ENCODE results near the gene TMEM266.
"Not testable (repeated sequence)": the region's sequence is repeated elsewhere in the genome, so short reads cannot be mapped to it uniquely, and the experiment has no call there.

Gene TMEM266, protein sequence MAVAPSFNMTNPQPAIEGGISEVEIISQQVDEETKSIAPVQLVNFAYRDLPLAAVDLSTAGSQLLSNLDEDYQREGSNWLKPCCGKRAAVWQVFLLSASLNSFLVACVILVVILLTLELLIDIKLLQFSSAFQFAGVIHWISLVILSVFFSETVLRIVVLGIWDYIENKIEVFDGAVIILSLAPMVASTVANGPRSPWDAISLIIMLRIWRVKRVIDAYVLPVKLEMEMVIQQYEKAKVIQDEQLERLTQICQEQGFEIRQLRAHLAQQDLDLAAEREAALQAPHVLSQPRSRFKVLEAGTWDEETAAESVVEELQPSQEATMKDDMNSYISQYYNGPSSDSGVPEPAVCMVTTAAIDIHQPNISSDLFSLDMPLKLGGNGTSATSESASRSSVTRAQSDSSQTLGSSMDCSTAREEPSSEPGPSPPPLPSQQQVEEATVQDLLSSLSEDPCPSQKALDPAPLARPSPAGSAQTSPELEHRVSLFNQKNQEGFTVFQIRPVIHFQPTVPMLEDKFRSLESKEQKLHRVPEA

GRCh38 chr15:76059320-76060117 is at the start of gene TMEM266:
TSS of gene TMEM266 (plus strand) at chr15:76059985. CDS start at chr15:76134264, 74,279 bp downstream.
- peak in 1 of 2 experiments; percentile 1 for DNase-seq (ENCODE audit: low read depth in 2 of 2)

GRCh38 chr15:76010613-76011012 is 49.2 kb upstream of the TMEM266 start:
- DNase-seq (ENCODE audit: low read depth in 2 of 2), result no peak

- DNase-seq (ENCODE audit: low read depth in 2 of 2), result no peak
Measured at GRCh38 chr15:76011627-76012551, 47.9 kb upstream of the TMEM266 start, which contains the start of gene NRG4. TSS of gene NRG4 (minus strand) at chr15:76012424. CDS start at chr15:76011230, 1,194 bp downstream.

GRCh38 chr15:76013470-76013869 is 46.3 kb upstream of the TMEM266 start:
- DNase-seq (ENCODE audit: low read depth in 2 of 2), result not testable (repeated sequence)

DNA sequence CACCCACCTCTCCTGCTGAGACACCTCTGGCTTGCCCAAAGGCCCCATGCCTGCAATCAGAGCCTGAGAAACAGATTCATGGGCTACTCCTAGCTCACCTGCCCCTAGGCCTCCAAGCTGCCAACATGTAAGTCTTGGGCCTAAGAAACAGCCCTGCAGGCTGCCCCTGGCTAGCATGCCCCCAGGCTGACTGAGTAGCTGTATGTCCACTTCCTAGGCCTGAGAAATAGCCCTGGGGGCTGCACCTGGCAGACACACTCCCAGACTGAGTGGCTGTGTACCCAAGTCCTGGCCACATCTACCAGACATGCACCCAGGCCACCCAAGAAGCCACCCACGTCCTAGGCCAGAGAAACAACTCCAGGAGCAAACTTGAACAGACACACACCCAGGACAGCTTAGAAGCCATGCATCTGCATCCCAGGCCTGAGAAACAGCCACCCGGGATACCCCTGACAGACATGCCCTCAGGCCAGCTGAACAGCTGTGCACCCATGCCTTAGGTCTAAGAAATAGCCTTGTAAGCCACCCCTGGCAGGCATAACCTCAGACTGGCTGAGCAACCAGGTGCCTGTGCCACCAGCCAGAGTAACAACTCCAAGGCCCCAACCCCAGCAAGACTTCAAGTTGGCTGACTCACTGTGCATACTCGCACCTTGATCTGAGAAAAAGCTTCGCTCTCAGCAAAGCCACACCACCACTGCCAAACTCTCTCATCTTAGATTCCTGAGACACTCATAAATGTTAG is 35.6 kb upstream of the TMEM266 start:
- no peak for DNase-seq (ENCODE audit: low read depth in 2 of 2)

DNA sequence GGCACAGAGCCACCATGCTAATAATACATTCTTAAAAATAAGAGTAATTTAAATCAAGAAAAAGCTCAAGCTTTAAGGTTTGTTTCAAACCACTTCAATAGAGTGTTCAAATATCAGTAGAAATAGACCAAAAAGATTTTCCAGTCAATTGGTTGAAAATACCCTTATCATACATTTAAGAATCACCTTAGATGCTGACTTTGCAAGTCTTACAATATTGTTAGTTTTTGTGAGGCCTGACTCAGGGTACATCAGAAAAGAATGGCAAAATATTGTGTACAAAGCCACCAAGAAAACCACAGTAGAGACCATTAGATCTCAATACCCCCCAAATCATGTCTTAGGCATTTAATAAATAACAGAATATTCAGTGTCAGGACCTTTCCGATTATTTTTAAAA is 27.7 kb upstream of the TMEM266 start:
- DNase-seq (ENCODE audit: low read depth in 2 of 2), result no peak

- no peak for DNase-seq (ENCODE audit: low read depth in 2 of 2)
Measured at GRCh38 chr15:76033438-76033837, 26.3 kb upstream of the TMEM266 start.

DNA sequence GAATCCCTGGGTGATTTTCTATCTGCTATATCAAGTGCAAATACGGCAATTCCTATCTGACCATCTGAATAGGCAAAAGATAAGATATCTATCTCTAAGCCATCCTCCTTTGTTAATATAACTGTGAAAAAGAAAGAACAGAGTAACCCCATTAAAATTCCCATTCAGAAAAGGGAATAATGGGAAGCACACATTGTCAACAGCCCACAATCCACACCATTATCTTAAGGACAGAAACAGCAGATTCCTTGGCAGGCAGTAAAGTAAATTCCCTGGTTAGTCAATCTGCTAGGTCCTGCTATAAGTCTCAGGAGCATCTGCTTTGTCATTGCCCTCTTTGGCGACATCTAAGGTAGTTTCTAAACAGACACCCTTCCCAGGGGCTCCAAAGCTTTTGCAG is 25.7 kb upstream of the TMEM266 start:
- no peak for DNase-seq (ENCODE audit: low read depth in 2 of 2)

- DNase-seq (ENCODE audit: low read depth in 2 of 2), result no peak
Measured at GRCh38 chr15:76035593-76035992, 24.2 kb upstream of the TMEM266 start.

- DNase-seq (ENCODE audit: low read depth in 2 of 2), result no peak
Measured at GRCh38 chr15:76038512-76038911, 21.3 kb upstream of the TMEM266 start.

GRCh38 chr15:76054201-76054600 is 5.6 kb upstream of the TMEM266 start:
- DNase-seq (ENCODE audit: low read depth in 2 of 2), result not testable (repeated sequence)

- no peak for DNase-seq (ENCODE audit: low read depth in 2 of 2)
Measured at GRCh38 chr15:76056931-76057330, 2.9 kb upstream of the TMEM266 start.

GRCh38 chr15:76057332-76058000 is 2.3 kb upstream of the TMEM266 start:
- DNase-seq (ENCODE audit: low read depth in 2 of 2), result peak; percentile 7 to 12

GRCh38 chr15:76058714-76059319 is 968 bp upstream of the TMEM266 start:
- no peak for DNase-seq (ENCODE audit: low read depth in 2 of 2)

DNA sequence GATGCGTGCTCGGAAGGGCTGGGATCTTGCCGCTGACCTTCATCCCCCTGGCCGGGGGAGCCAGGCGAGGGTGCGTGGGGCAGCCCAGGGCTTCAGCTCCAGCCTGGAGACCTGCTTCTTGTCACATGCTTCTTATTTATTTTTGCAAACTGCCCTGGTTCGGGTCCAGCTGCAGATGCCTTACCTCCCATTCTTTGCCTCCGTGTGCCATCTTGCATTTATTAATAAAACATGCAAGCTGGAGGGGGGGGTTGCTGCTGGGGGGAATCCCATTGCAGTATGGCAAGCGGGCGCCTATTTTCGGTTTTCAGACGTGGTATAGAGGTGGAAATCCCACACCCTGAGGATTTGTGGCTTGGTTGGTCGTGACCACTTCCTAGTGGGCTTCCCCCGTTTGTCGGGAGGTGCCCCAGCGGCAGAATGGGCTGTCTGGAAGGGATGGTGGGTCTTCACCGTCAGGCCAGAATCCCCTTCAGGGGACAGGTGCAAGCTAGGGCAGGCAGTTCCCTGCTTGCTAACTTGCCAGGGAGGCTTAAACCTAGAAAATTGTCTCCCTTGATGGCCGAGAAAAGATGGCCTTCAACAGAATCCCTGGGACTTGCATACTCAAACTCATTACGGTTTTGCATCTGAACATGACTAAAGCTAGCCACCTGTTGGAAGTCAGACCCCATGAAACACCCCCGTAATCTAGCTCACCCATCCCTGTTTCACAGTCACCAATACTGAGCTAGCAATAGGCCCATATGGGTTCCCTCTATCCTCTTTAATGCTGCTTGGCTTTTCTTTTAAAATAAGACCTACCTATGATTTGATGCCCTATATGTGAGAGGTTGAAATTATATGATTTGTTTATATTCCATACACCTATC is 569 bp downstream of the TMEM266 start:
- DNase-seq (ENCODE audit: low read depth in 2 of 2), result no peak

- no peak for DNase-seq (ENCODE audit: low read depth in 2 of 2)
Measured at GRCh38 chr15:76061700-76062099, 1.9 kb downstream of the TMEM266 start.

DNA sequence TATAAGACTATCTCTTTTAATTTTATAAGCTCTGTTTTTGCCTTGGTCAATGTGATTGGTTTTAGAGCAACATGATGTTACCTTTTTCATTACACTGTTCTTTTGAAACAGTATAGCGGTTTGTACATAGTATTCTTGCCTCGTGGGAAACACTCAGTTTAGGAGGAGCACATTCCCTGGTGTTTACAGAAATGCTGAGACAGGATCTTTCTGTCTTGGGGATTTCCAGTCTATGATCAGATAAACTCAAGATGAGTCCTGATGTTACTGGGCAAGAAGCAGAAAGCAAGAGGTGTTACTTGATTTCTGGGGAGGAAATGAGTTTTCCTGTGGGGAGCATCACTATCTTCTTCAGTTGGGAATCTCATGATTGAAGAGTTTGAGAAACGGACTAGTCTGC is 2.5 kb downstream of the TMEM266 start:
- DNase-seq (ENCODE audit: low read depth in 2 of 2), result no peak

DNA sequence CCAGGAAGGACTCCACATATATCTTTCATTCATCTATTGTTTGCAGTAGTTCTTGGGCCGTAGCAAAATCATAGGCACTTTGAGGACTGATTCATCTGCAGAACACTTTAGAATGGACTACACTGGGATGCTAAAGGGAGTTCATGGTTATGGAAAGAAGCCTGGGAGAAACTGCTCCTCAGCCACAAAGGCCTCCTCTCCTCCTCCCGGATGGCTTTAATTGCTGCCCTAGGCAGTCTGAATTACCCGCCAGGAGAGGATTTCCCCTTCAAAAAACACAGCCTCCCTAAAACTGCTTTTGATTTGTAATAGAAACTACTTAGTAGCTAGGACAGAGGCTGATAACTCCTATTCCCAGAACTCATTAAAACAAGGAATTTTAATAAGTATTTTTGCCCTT is 4.6 kb downstream of the TMEM266 start:
- no peak for DNase-seq (ENCODE audit: low read depth in 2 of 2)

- DNase-seq (ENCODE audit: low read depth in 2 of 2), result no peak
Measured at GRCh38 chr15:76065245-76065644, 5.5 kb downstream of the TMEM266 start.

Data from fibroblast of skin of left quadriceps (primary cell).